B cell (primary cell): ENCODE data around the gene WRNIP1. TPM values are rescaled to one million over a fixed set of nuclear protein-coding genes. Genes with fewer than 3 reads are reported as not detected.

ENCODE experiments used
- ATAC-seq: fragments of 200-7000 bp; cut with Tn5 transposase; one replicate; pipeline ENCODE4 v1.10.0; 2021; ENCODE audit warnings: low read depth, mild to moderate bottlenecking, moderate number of reproducible peaks, moderate library complexity
- CTCF ChIA-PET: fragments of 350-600 bp; sonication (Branson Sonifier 250); formaldehyde crosslinking; loops from one replicate; lab custom pipeline; 2021; ENCODE audit warnings: antibody characterized with exemption, inconsistent platforms; lab: Charles Lee
- POLR2A ChIA-PET: fragments of 350-600 bp; sonication (Branson Sonifier 250); formaldehyde crosslinking; loops from one replicate; lab custom pipeline; 2021; ENCODE audit warnings: antibody characterized with exemption; lab: Charles Lee
- DNase-seq: peaks from one replicate; pipeline ENCODE4 v3.0.0; 2013
- H2AFZ ChIP-seq: 2 replicates; pipeline ENCODE4 v1.6.1; 2012; ENCODE audit warnings: mild to moderate bottlenecking, low read depth, low read length; ENCODE audit not compliant: insufficient read depth, poor library complexity, severe bottlenecking
- H3K27ac ChIP-seq, 2 donors: 1 replicate in 1 of 2; 2 replicates in 1 of 2; pipeline ENCODE4 v1.5.1; 2012 to 2013; ENCODE audit warnings: low read length in 2 of 2, mild to moderate bottlenecking in 2 of 2, moderate library complexity in 1 of 2
- H3K27me3 ChIP-seq, 4 experiments: fragments of 200-600 bp in 1 of 4; sonication (generic) in 1 of 4; replicated peaks in 1 of 4; 1 replicate in 2 of 4; 2 replicates in 2 of 4; pipeline versions ENCODE4 v1.6.1 to v1.7.0; 2013 to 2016; ENCODE audit warnings: low read length in 3 of 4, mild to moderate bottlenecking in 2 of 4, mixed read lengths in 1 of 4, moderate library complexity in 1 of 4; ENCODE audit not compliant: insufficient read depth in 4 of 4, control insufficient read depth in 3 of 4; ENCODE audit errors: control extremely low read depth in 1 of 4
- H3K36me3 ChIP-seq, 2 experiments: replicated peaks in 1 of 2; 1 replicate in 1 of 2; 2 replicates in 1 of 2; pipeline versions ENCODE4 v1.6.1 to v1.7.1; 2013; ENCODE audit warnings: low read length in 1 of 2; ENCODE audit not compliant: insufficient read depth in 2 of 2, control insufficient read depth in 1 of 2; ENCODE audit errors: control extremely low read depth in 1 of 2, extremely low read depth in 1 of 2
- H3K4me1 ChIP-seq, 2 donors: fragments of 200-600 bp in 1 of 2; sonication (generic) in 1 of 2; 1 replicate in 1 of 2; 2 replicates in 1 of 2; pipeline versions ENCODE4 v1.5.1 to v1.6.1; 2013 to 2017; ENCODE audit warnings: low read length in 2 of 2; ENCODE audit not compliant: control insufficient read depth in 2 of 2, insufficient read depth in 2 of 2
- H3K4me2 ChIP-seq: replicated peaks from 2 replicates; pipeline ENCODE3; 2012; ENCODE audit warnings: mild to moderate bottlenecking, low read depth, low read length; ENCODE audit not compliant: poor library complexity, severe bottlenecking
- H3K4me3 ChIP-seq, 5 experiments: fragments of 200-600 bp in 1 of 5; sonication (generic) in 1 of 5; 1 replicate in 3 of 5; 2 replicates in 2 of 5; pipeline versions ENCODE4 v1.5.1 to v1.7.0; 2011 to 2016; ENCODE audit warnings: low read length in 4 of 5, mild to moderate bottlenecking in 4 of 5, low read depth in 2 of 5, control low read depth in 1 of 5, moderate library complexity in 1 of 5; ENCODE audit not compliant: insufficient read depth in 1 of 5; ENCODE audit errors: control extremely low read depth in 1 of 5, extremely low read depth in 1 of 5
- H3K79me2 ChIP-seq: fragments of 200-600 bp; sonication (generic); one replicate; pipeline ENCODE4 v1.6.0; 2016; ENCODE audit warnings: low read length; ENCODE audit not compliant: control insufficient read depth, insufficient read depth
- H3K9ac ChIP-seq: fragments of 200-600 bp; sonication (generic); 2 replicates; pipeline ENCODE4 v1.6.1; 2017; ENCODE audit warnings: mild to moderate bottlenecking, low read length, moderate library complexity
- H3K9me3 ChIP-seq, 3 donors: one replicate each; pipeline versions ENCODE4 v1.6.1 to v1.7.1; 2013; ENCODE audit warnings: low read length in 2 of 3; ENCODE audit not compliant: control insufficient read depth in 2 of 3, insufficient read depth in 1 of 3; ENCODE audit errors: control extremely low read depth in 1 of 3
- H4K20me1 ChIP-seq: 2 replicates; pipeline ENCODE4 v1.6.0; 2012; ENCODE audit warnings: mild to moderate bottlenecking, low read length; ENCODE audit not compliant: insufficient read depth, control insufficient read depth, poor library complexity, severe bottlenecking
- H3K27ac Mint-ChIP-seq: one replicate; pipeline ENCODE4 v1.8.0; 2021; ENCODE audit warnings: mixed read lengths
- H3K27me3 Mint-ChIP-seq: one replicate; pipeline ENCODE4 v1.8.0; 2021; ENCODE audit warnings: mixed read lengths
- H3K4me1 Mint-ChIP-seq: one replicate; pipeline ENCODE4 v1.8.0; 2021; ENCODE audit warnings: mixed read lengths
- H3K4me3 Mint-ChIP-seq: one replicate; pipeline ENCODE4 v1.8.0; 2021; ENCODE audit warnings: mixed read lengths
- H3K9me3 Mint-ChIP-seq: one replicate; pipeline ENCODE4 v1.8.0; 2022; ENCODE audit warnings: mixed read lengths; ENCODE audit not compliant: insufficient read depth
- EZH2 ChIP-seq: IDR thresholded peaks from 2 replicates; pipeline ENCODE4 v1.6.1; 2012; ENCODE audit warnings: borderline replicate concordance, low read depth, mild to moderate bottlenecking, moderate library complexity, low read length; ENCODE audit not compliant: insufficient read depth, poor library complexity, severe bottlenecking
- WGBS: methylation state at CpG from one replicate; pipeline ENCODE4 v1.1.5; 2013; ENCODE audit warnings: missing lambda C conversion rate; ENCODE audit not compliant: insufficient coverage; 5-methylcytosine and 5-hydroxymethylcytosine counted together
- intact Hi-C: fragments of 100-400 bp; cut with micrococcal nuclease; formaldehyde crosslinking; loops from one replicate; pipeline ENCODE4 v1.10.0; 2022
- polyA plus RNA-seq: library from polyadenylated mRNA; depleted of rRNA; stranded (reverse); fragments of >200 nt; gene quantifications from 2 replicates; pipeline ENCODE4 v1.2.3, GENCODE V29; 2012
- total RNA-seq, 2 donors: library from RNA; stranded (reverse); fragments of 120-200 nt in 1 of 2; gene quantifications; 1 replicate in 1 of 2; 2 replicates in 1 of 2; pipeline versions ENCODE4 v1.2.3 to v1.2.4, GENCODE V29; 2013 to 2022
- TF ChIP-seq, protein P1 (sequence below): fragments of 200-600 bp; IDR thresholded peaks from one replicate; pipeline ENCODE4 v1.8.0; 2022; ENCODE audit warnings: antibody characterized with exemption, mild to moderate bottlenecking

The WRNIP1 gene
- total and polyA plus RNA-seq, 2 donors (not counting 1 experiment from before 2014, with no cell fraction given): 32.6 to 35.2 TPM

GRCh38 chr6:2733324-2733723 lies 31.9 kb upstream of the WRNIP1 start:
- POLR2A ChIA-PET: no interaction called here
- Histone ChIP-seq H3K4me2 (peak overlapping the region; percentile 39), H3K9ac (peak overlapping the region; percentile 16), H3K27ac (peak overlapping the region; percentile 62 to 88), H3K36me3 (no peaks in the 10 kb centered on the region), H3K9me3 (peaks cover 1 to 18% (median 18%) of the 10 kb centered on the region in 3 donors), H3K4me3 (no peak overlapping the region), H3K79me2 (no peaks in the 10 kb centered on the region), H3K27me3 (no peaks in the 10 kb centered on the region), H3K4me1 (peaks cover 10 to 14% of the 10 kb centered on the region in 2 donors), H2AFZ (peak overlapping the region; percentile 67), H4K20me1 (no peaks in the 10 kb centered on the region)
- CTCF ChIA-PET: interaction anchor here (0.7 to 2.2 kb wide), 7 partner anchors 9 to 99 kb away, joined by 3 to 14 read pairs (median 3); partner anchors contain the start of genes MYLK4 and WRNIP1
- H3K4me1 Mint-ChIP-seq: peaks cover 13% of the 10 kb centered on the region
- no CpG with 5 or more reads among the region's 5 CpGs for WGBS
- H3K4me3 Mint-ChIP-seq: peak overlapping the region; percentile 14
- peak overlapping the region; percentile 87 for H3K27ac Mint-ChIP-seq
- no peaks in the 10 kb centered on the region for H3K27me3 Mint-ChIP-seq
- peak; percentile 91 for DNase-seq
- peak; percentile 98 for ATAC-seq
- H3K9me3 Mint-ChIP-seq: peaks cover 2% of the 10 kb centered on the region
- TF ChIP-seq EZH2: no peak
- TF ChIP-seq, protein P1, sequence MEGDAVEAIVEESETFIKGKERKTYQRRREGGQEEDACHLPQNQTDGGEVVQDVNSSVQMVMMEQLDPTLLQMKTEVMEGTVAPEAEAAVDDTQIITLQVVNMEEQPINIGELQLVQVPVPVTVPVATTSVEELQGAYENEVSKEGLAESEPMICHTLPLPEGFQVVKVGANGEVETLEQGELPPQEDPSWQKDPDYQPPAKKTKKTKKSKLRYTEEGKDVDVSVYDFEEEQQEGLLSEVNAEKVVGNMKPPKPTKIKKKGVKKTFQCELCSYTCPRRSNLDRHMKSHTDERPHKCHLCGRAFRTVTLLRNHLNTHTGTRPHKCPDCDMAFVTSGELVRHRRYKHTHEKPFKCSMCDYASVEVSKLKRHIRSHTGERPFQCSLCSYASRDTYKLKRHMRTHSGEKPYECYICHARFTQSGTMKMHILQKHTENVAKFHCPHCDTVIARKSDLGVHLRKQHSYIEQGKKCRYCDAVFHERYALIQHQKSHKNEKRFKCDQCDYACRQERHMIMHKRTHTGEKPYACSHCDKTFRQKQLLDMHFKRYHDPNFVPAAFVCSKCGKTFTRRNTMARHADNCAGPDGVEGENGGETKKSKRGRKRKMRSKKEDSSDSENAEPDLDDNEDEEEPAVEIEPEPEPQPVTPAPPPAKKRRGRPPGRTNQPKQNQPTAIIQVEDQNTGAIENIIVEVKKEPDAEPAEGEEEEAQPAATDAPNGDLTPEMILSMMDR: no peak
- intact Hi-C loops: loop anchor here (1.0 to 10.0 kb wide), 2 partner anchors 31 to 489 kb away; partner anchors contain the start of gene GMDS

DNA sequence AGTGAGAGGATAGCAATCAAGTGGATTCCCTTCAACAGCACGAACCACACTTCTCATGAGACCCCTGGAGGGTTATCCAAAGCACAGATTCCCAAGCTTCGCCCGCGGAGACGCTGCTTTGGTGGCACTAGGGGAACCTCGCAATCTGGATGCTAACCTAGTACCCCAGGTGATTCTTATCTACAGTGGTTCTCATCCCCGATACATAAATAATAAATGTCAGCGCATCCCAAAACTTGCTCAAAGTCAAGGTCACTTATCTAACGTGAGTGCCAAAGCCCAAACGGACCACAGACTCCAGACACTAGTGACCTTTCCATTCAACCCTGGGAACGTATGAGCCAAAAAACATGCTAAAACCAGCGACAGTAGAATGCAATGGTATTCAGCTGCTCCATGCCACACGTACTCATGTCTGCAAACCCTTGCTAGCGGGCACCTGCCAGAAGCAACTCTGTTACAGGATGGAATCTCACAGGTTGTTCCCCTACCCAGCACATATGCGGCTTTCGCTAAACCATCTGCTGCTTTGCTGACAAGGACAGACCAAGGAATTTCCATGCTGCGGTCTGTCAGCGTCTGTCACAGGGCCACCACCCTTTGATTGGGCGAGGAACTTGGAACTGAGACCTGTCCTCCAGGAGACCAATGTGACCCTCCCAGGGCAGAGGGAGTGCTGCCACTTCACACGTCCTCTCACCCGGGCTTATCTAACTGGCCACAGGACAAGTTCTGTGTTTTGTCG lies 31.3 kb upstream of the WRNIP1 start:
- intact Hi-C loops: loop anchor here (1.0 to 10.0 kb wide), 2 partner anchors 30 to 489 kb away; partner anchors contain the start of gene GMDS
- H3K9ac ChIP-seq: peak overlapping the region; percentile 16
- CTCF ChIA-PET: interaction anchor here (0.7 to 2.2 kb wide), 7 partner anchors 13 to 99 kb away, joined by 3 to 14 read pairs (median 4); partner anchors contain the start of genes MYLK4 and WRNIP1

More for the DNA sequence above, 31.3 kb upstream of the WRNIP1 start:
- Histone ChIP-seq H3K9me3 (peaks cover 1 to 18% (median 18%) of the 10 kb centered on the region in 3 donors), H3K79me2 (no peaks in the 10 kb centered on the region), H3K4me1 (peaks cover 10 to 14% of the 10 kb centered on the region in 2 donors), H2AFZ (peak overlapping the region; percentile 67), H3K4me3 (no peak overlapping the region), H3K36me3 (no peaks in the 10 kb centered on the region), H3K27me3 (no peaks in the 10 kb centered on the region), H3K4me2 (peak overlapping the region; percentile 39), H3K27ac (peak overlapping the region; percentile 62 to 88), H4K20me1 (no peaks in the 10 kb centered on the region)
- Mint-ChIP-seq H3K27me3 (no peaks in the 10 kb centered on the region), H3K9me3 (peaks cover 2% of the 10 kb centered on the region), H3K4me3 (no peak overlapping the region), H3K4me1 (peaks cover 13% of the 10 kb centered on the region), H3K27ac (peak overlapping the region; percentile 87)
- ATAC-seq (no peak), DNase-seq (no peak)
- 96% methylated on average over 18 of the region's 22 CpGs for WGBS
- POLR2A ChIA-PET: no interaction called here
- TF ChIP-seq, protein P1: no peak
- TF ChIP-seq EZH2: no peak
